Endodermal cell (in vitro differentiated cells): ENCODE data around the gene MDH1. TPM values are rescaled to one million over a fixed set of nuclear protein-coding genes. Genes with fewer than 3 reads are reported as not detected.
A peak's percentile ranks its signal among the peaks of the same experiment; 100 is the strongest.

Experiments
- DNase-seq: peaks from one replicate; pipeline ENCODE4 v3.0.0-alpha.2; 2017
- H3K27ac ChIP-seq: 2 replicates; pipeline ENCODE4 v1.5.1; 2013; ENCODE audit warnings: mild to moderate bottlenecking, low read depth, low read length, moderate library complexity
- H3K27me3 ChIP-seq: 2 replicates; pipeline ENCODE4 v1.6.1; 2013; ENCODE audit warnings: mild to moderate bottlenecking, low read length, moderate library complexity; ENCODE audit not compliant: insufficient read depth, control insufficient read depth, poor library complexity, severe bottlenecking
- H3K36me3 ChIP-seq: 2 replicates; pipeline ENCODE4 v1.7.0; 2013; ENCODE audit warnings: mild to moderate bottlenecking, low read length, moderate library complexity; ENCODE audit not compliant: control insufficient read depth, insufficient read depth
- H3K4me1 ChIP-seq: one replicate; pipeline ENCODE4 v1.7.0; 2013; ENCODE audit warnings: low read length; ENCODE audit not compliant: control insufficient read depth, insufficient read depth
- H3K4me3 ChIP-seq: 2 replicates; pipeline ENCODE4 v1.5.1; 2013; ENCODE audit warnings: mild to moderate bottlenecking, low read length, moderate library complexity
- H3K9ac ChIP-seq: 2 replicates; pipeline ENCODE4 v1.6.1; 2013; ENCODE audit warnings: mild to moderate bottlenecking, low read length, moderate library complexity; ENCODE audit not compliant: poor library complexity, severe bottlenecking; ENCODE audit errors: extremely low read depth
- H3K9me3 ChIP-seq: 2 replicates; pipeline ENCODE4 v1.6.1; 2013; ENCODE audit warnings: mild to moderate bottlenecking, low read length, moderate library complexity; ENCODE audit not compliant: control insufficient read depth
- H3K27ac Mint-ChIP-seq: 2 replicates; pipeline ENCODE4 v1.8.0; 2020; ENCODE audit warnings: mixed read lengths
- H3K27me3 Mint-ChIP-seq: 2 replicates; pipeline ENCODE4 v1.8.0; 2021; ENCODE audit warnings: mild to moderate bottlenecking, mixed read lengths; ENCODE audit not compliant: insufficient read depth
- H3K36me3 Mint-ChIP-seq: 2 replicates; pipeline ENCODE4 v1.8.0; 2020; ENCODE audit warnings: low read depth, mixed read lengths
- H3K4me1 Mint-ChIP-seq: 2 replicates; pipeline ENCODE4 v1.8.0; 2020; ENCODE audit warnings: mixed read lengths
- H3K4me3 Mint-ChIP-seq: 2 replicates; pipeline ENCODE4 v1.8.0; 2020; ENCODE audit warnings: mild to moderate bottlenecking, moderate library complexity, mixed read lengths
- H3K9me3 Mint-ChIP-seq: 2 replicates; pipeline ENCODE4 v1.8.0; 2020; ENCODE audit warnings: mild to moderate bottlenecking, mixed read lengths
- WGBS, 2 experiments: methylation state at CpG; one replicate each; pipeline versions ENCODE4 v1.1.5 to v1.1.7; 2013; ENCODE audit warnings: missing lambda C conversion rate in 2 of 2, mixed read lengths in 1 of 2; ENCODE audit not compliant: insufficient coverage in 1 of 2, insufficient read length in 1 of 2; 5-methylcytosine and 5-hydroxymethylcytosine counted together
- long read RNA-seq, 4 experiments: library from polyadenylated mRNA in 2 of 4; library from RNA in 1 of 4; library from capped mRNA in 1 of 4; stranded (forward) in 3 of 4; unstranded in 1 of 4; transcript quantifications; one replicate each; pipeline ENCODE4 v2.0.0, GENCODE V29; 2020 to 2021; ENCODE audit warnings: inconsistent platforms in 1 of 4
- polyA plus RNA-seq, 2 experiments: library from polyadenylated mRNA; stranded (reverse); fragments of 50-300 nt; gene quantifications; one replicate each; pipeline ENCODE4 v1.2.3, GENCODE V29; 2013
- total RNA-seq, 2 donors: library from RNA; stranded (reverse); fragmentation: NEBNext Ultra II Directional in 1 of 2; extraction: Animal tissue kit (Norgen Biotek cat#: 25700) in 1 of 2; gene quantifications; 2 replicates in 1 of 2; 3 replicates in 1 of 2; pipeline ENCODE4 v1.2.1, GENCODE V29; 2021
- TF ChIP-seq, protein P1 (sequence below): fragments of 200-600 bp; sonication (generic); conservative IDR thresholded peaks from 2 replicates; pipeline ENCODE4 v1.5.0; 2021; ENCODE audit warnings: antibody characterized with exemption, mild to moderate bottlenecking

MDH1 gene
- total RNA-seq: 100 to 1,000 TPM; 160 to 259 TPM
- polyA plus RNA-seq (2013, experiment 1 of 2): 235 TPM
- 226 TPM for polyA plus RNA-seq (2013, experiment 2 of 2)
- long read RNA-seq, experiment 1, transcript MDH1-201 (9 exons, 1,650 nt): major isoform, 89 of 168 reads
- long read RNA-seq, experiment 1, partial matches to known transcripts: 40 of 168 reads
- long read RNA-seq, experiment 1, other reads (novel, unspliced or antisense): 38 of 168 reads
- long read RNA-seq, experiment 2, transcript MDH1-201 (9 exons, 1,650 nt): major isoform, 515 of 540 reads
- long read RNA-seq, experiment 2, partial matches to known transcripts: 9 of 540 reads
- long read RNA-seq, experiment 2, other reads (novel, unspliced or antisense): 13 of 540 reads
- long read RNA-seq, experiment 3, transcript MDH1-201 (9 exons, 1,650 nt): major isoform, 628 of 653 reads
- long read RNA-seq, experiment 3, partial matches to known transcripts: 8 of 653 reads
- long read RNA-seq, experiment 3, other reads (novel, unspliced or antisense): 9 of 653 reads
- long read RNA-seq, experiment 4, transcript MDH1-201 (9 exons, 1,650 nt): major isoform, 972 of 1,008 reads
- long read RNA-seq, experiment 4, transcript MDH1-215 (9 exons, 1,443 nt): minor isoform, 11 of 1,008 reads
- long read RNA-seq, experiment 4, partial matches to known transcripts: 11 of 1,008 reads
- long read RNA-seq, experiment 4, other reads (novel, unspliced or antisense): 13 of 1,008 reads

DNA sequence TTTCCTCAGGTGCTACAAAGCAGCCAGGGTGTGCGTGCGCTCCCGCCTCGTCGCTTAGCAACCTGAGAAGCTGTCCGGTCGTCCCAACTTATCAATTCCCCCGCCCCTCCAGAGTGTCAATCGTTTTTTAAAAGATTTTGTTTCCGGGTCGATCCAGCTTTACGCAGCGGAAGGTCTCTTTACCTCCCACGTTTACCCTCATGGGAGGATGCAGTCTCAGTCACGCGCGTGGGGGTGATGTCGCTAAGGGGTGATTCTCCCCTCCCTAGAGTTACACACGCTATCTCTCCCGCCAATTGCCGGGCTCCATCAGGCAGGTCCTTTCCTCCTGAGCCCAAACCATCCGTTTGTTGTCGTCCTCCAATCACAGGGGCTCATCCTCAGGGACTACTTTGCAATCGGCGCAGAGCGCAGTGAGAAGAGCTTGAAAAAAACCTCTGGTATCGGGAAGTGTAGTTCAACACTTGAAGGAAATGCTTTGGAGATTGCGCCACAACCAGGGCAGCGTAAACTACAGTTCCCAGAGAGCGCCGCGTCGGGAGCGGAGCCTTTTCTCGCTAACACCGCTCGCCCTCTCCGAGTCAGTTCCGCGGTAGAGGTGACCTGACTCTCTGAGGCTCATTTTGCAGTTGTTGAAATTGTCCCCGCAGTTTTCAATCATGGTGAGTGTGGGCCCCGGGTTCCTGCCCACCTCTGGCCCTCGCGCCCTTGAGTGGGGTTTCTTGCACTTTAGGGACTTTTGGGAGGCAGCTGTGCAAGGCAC lies at the start of gene MDH1, which contains the start of gene WDPCP:
Gene MDH1, plus strand, starts transcription at position 579 of the 763 bp plus-strand sequence. Its CDS starts 81 bp downstream, at position 660.
Gene WDPCP, minus strand, starts transcription at position 93 of the 763 bp plus-strand sequence. CDS start 206 bp downstream, outside the sequence.
- H3K9me3 Mint-ChIP-seq: no peaks in the 10 kb centered on the region
- Histone ChIP-seq H3K27me3 (no peaks in the 10 kb centered on the region), H3K9ac (peak within 1 kb of the TSS; percentile 76), H3K27ac (peak within 1 kb of the TSS; percentile 47), H3K4me3 (peak within 1 kb of the TSS; percentile 97), H3K9me3 (no peaks in the 10 kb centered on the region), H3K4me1 (peaks cover 9% of the 10 kb centered on the region), H3K36me3 (peaks cover 17% of the 10 kb centered on the region)
- 0% methylated on average over 28 to 44 of the region's 44 CpGs for WGBS, 2 experiments
- H3K36me3 Mint-ChIP-seq: peaks cover 9% of the 10 kb centered on the region
- peaks cover 23% of the 10 kb centered on the region for H3K4me1 Mint-ChIP-seq
- peak; percentile 98 for DNase-seq
- TF ChIP-seq, protein P1, sequence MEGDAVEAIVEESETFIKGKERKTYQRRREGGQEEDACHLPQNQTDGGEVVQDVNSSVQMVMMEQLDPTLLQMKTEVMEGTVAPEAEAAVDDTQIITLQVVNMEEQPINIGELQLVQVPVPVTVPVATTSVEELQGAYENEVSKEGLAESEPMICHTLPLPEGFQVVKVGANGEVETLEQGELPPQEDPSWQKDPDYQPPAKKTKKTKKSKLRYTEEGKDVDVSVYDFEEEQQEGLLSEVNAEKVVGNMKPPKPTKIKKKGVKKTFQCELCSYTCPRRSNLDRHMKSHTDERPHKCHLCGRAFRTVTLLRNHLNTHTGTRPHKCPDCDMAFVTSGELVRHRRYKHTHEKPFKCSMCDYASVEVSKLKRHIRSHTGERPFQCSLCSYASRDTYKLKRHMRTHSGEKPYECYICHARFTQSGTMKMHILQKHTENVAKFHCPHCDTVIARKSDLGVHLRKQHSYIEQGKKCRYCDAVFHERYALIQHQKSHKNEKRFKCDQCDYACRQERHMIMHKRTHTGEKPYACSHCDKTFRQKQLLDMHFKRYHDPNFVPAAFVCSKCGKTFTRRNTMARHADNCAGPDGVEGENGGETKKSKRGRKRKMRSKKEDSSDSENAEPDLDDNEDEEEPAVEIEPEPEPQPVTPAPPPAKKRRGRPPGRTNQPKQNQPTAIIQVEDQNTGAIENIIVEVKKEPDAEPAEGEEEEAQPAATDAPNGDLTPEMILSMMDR: no peak
- H3K27ac Mint-ChIP-seq: peak within 1 kb of the TSS; percentile 96
- H3K4me3 Mint-ChIP-seq: peak within 1 kb of the TSS; percentile 96
- no peaks in the 10 kb centered on the region for H3K27me3 Mint-ChIP-seq

DNA sequence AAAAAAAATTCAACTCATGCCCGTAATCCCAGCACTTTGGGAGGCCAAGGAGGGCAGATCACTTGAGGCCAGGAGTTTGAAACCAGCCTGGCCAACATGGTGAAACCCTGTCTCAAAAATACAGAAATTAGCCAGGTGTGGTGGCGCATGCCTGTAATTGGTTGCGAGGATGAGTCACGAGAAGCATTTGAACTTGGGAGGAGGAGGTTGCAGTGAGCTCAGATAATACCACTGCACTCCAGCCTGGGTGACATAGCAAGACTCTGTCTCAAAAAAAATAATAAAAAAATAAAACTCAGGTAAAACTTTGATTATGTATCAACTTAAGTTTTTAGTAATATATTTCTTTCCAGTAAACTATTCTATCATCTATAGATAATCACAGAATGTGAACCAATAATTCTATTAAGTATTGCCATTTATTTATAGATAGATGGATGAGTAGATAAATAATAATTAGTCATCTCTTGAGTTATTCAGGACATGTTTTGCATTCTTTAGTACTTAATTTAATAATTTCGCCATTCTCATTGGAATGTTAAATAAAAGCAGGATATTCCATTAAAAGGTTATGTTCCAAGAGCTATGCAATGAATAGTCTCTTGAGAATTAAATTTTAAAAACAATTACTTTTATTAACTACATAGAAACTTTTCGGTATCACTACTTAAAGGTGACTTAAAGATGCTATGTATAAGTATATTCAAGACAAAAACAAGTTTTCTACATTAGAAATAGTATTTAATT lies 49.2 kb upstream of the MDH1 start:
- no peaks in the 10 kb centered on the region for H3K4me1 Mint-ChIP-seq
- WGBS, 2 experiments: 99 to 100% methylated on average over 4 to 5 of the region's 6 CpGs
- Histone ChIP-seq H3K27me3 (no peaks in the 10 kb centered on the region), H3K9me3 (no peaks in the 10 kb centered on the region), H3K27ac (no peak overlapping the region), H3K36me3 (no peaks in the 10 kb centered on the region), H3K4me3 (no peak overlapping the region), H3K9ac (no peak overlapping the region), H3K4me1 (no peaks in the 10 kb centered on the region)
- H3K9me3 Mint-ChIP-seq: peaks cover 9% of the 10 kb centered on the region
- no peak overlapping the region for H3K27ac Mint-ChIP-seq
- DNase-seq: no peak
- no peak overlapping the region for H3K4me3 Mint-ChIP-seq
- no peaks in the 10 kb centered on the region for H3K27me3 Mint-ChIP-seq
- H3K36me3 Mint-ChIP-seq: no peaks in the 10 kb centered on the region
- TF ChIP-seq, protein P1: no peak
